HG03103 (cell line): ENCODE results near the gene ARHGAP6.

Experiments used
- ATAC-seq: cut with Tn5 transposase; IDR thresholded peaks from one replicate; pipeline ENCODE4 v1.9.1; 2021; ENCODE audit warnings: low read depth; ENCODE audit not compliant: unreplicated experiment

ARHGAP6 gene, protein sequence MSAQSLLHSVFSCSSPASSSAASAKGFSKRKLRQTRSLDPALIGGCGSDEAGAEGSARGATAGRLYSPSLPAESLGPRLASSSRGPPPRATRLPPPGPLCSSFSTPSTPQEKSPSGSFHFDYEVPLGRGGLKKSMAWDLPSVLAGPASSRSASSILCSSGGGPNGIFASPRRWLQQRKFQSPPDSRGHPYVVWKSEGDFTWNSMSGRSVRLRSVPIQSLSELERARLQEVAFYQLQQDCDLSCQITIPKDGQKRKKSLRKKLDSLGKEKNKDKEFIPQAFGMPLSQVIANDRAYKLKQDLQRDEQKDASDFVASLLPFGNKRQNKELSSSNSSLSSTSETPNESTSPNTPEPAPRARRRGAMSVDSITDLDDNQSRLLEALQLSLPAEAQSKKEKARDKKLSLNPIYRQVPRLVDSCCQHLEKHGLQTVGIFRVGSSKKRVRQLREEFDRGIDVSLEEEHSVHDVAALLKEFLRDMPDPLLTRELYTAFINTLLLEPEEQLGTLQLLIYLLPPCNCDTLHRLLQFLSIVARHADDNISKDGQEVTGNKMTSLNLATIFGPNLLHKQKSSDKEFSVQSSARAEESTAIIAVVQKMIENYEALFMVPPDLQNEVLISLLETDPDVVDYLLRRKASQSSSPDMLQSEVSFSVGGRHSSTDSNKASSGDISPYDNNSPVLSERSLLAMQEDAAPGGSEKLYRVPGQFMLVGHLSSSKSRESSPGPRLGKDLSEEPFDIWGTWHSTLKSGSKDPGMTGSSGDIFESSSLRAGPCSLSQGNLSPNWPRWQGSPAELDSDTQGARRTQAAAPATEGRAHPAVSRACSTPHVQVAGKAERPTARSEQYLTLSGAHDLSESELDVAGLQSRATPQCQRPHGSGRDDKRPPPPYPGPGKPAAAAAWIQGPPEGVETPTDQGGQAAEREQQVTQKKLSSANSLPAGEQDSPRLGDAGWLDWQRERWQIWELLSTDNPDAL (N-terminal part only)

DNA sequence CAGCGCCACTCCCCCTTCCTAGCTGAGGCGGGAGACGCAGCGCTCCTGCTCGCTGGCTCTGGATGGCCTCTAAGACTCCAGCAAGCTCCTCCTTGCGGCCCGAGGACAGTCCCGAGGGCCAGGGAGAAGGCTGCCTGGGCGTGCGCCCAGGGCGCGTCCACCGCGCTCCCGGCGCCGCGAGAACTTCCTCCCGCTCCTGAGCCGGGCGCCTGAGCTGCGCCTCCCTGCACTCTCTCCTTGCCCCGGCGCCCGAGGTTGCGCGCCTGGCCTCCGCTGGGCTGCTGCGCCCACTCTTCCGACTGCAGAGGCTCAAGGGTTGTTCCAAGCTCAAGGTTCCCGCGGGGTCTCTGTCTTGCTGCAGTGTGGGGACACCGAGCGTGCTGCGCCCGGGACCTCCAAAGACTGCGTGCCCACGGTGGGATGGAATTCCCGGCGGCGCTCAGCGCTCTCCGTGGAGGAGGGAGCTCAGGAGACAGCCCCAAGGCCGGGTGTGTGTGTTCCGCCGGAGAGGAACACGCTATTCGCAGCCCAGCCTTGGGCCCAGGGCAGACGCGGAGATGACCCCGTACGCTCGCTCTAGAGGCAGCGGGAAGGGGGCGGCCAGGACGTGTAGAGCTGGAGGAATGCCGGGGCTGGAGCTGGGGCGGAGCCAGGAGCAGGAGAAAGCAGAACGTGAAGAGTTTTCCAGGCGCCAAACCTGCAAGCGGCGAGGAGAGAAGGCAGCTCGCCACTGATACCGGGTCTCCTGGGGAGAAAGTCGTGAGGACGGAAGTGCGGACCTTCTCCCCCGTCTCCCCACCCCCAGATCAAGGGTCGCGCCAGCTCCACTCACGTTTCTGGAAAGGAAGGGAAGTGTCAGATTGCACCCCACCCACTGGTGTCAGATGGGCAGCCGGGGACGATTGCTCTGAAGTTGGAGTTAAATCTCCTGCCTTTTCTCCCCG is at the start of gene ARHGAP6:
ARHGAP6 (minus strand) TSS at position 753 of the 944 bp plus-strand sequence. CDS start 1,092 bp downstream, outside the sequence.
- no peak for ATAC-seq

DNA sequence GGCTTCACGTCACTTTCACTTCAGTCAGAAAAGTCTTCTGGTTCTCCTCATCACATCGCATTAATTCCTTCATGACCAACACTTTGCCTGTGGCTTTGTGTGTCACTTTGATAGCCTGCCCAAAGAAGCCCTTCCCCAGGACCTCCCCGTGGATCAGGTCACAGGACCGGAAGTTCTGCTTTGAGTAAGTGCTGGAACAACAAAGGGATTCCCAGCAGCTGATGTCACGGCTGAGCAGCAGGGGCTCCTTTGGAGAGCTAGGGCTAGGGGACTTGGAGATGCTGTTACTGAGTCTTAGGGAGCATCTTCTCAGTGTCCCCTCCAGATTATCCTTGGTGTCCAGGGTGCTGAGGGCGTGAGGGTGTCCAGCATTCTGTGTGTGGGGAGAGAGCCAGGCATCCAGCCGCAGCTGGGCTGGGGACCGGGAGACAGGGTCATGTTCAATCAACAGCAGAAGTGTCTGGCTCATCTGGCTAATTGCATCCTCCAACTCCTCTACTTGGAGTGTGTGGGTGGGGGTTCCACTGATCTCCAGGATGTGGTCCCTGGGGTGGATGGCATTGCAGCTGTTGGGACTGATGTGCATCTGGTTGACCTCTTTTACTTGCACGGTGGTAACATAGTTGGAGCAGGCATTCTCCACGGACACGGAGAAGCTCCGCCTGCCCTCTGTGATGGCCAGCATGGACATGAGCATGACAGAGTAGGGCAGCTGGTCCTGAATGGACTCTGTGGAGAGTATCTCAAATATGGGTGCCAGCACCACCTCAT is 39.2 kb upstream of the ARHGAP6 start:
- ATAC-seq, result no peak

DNA sequence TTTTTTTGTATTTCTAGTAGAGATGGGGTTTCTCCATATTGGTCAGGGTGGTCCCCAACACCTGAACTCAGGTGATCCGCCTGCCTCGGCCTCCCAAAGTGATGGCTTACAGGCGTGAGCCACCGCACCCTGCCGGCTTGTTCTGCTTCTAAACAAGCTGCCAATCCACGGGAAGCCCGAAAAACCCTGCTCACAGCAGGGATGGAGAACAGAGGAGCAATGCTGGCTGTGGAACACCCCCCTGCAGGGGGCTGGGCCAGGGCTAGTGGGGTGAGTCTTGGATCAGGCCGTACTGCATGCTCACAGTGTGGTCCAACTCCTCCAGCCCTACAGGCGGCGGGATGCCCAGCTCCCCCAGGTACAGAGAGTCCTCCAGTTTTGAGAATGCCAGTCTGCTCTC is 38.1 kb upstream of the ARHGAP6 start:
- ATAC-seq, result no peak

DNA sequence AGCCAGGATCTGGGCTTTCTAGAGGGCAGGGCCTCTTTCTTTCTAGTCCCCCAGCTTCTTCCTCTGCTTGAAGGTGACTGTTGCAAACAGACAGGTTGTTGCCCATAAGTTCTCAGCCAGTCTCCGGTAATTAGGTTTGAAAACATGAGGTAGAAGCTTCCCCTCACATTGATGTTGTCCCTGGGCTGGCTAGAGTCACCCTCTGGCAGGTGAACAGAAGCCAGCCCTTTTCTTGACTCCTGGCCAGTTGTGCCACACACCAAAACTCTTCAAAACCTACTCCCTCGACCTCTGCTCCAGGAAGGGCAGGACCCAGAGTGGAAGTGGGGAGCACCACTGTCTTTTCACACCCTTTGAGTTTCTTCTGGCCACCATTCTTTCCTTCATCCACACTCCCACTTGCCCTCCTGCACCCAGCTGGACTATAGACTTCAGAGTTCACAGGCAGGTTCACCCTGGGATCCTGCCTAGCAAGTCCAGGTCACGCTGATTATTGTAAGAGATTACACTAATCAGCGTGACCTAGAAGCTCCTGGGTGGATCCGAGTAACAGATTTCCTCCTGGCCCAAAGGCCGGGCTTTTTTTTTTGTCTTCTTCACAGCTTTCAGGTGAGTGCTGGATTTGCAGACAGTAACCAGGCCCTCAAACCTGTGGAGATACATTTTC is 37.4 kb upstream of the ARHGAP6 start:
- no peak for ATAC-seq

DNA sequence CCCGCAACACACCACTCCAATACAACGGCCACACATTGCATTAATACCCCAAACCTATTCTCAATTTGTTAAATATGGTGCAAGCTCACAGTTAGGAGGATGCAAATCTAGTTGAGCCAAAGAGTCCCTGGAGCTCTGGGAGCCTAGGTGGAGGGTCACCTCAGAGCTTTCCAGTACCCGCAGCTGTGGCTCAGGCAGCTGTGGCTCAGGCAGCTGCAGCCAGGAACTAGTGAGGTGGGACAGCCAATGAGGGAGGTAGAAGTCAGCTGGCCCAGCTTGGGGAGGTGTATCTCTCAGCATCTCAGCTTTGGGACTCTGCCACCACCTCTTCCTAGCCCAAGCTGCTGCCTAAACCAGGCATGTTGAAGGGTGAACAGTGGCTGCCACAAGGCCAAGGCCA is 36.7 kb upstream of the ARHGAP6 start:
- no peak for ATAC-seq

DNA sequence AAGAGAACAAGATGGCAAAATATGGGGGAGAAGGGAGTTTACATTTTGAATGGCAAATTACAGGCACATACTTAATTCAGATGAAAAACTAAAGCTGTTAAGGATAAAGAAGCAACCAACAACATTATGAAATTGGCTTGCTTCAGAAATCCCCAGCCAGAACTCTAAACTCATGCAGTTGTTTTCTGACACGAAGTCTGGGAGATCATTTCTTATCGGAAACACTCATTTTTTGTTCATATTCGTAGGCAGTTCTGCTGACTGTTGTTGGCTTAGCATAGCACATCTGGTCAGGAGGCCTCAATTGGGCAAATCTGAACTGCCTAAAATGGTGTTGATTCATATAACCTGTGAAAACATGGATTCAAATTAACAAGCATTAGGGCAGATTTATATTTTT is 33.0 kb upstream of the ARHGAP6 start:
- ATAC-seq, result no peak

DNA sequence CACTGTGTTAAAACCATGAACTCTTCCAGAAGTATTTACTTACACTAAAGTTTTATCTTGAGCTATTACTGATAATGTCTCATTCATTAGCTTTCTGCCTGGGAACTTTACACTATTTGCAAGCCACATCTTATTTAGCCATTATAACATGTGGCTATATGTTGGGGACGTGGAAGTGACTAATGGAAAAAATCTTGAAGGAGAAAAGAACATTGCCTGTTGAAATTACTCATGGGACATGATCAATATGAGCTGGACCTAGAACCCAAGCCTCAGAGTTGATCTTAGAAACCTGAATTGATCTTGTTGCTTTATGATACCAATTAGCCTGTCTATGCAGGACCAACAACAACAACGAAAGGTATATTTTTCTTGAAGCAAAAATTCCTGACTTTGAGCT is 22.5 kb upstream of the ARHGAP6 start:
- no peak for ATAC-seq

DNA sequence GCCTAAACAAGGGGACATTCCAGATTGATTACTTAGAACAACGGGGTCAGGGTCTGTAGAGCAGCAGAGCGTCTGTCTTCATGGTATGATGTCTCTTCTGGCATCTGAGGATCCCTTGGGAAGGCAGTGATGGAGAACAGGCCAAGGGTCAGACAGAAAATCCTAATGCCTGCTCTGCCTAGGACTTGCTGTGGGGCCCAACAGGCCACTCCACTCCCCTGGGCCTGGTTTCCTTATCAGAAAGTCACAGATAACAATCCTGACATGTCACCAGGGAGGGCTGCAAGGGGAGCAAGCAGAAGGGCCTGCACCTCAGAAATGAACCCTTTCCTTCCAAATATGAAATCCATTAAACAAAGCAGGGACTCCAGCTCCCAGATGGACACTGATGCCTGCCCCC is 21.4 kb upstream of the ARHGAP6 start:
- ATAC-seq, result no peak

DNA sequence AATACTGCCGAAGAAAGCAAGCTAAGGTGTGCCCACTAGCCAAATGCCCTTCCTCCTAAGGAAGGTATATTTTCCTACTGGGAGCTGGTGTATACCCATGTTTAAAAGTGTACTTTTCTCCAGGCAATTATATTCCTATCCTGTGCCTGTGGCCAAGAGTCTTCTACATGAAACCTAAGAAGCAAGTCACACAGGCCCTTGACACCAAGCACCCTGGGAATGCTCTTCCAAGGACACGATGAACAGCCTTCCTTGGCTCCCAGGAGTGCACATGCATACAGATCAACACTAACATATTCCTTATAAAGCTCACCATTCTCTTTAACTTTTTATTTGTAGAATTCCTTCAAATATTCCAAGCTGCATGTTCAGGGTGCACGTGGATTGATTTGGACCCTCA is 17.3 kb upstream of the ARHGAP6 start:
- no peak for ATAC-seq

DNA sequence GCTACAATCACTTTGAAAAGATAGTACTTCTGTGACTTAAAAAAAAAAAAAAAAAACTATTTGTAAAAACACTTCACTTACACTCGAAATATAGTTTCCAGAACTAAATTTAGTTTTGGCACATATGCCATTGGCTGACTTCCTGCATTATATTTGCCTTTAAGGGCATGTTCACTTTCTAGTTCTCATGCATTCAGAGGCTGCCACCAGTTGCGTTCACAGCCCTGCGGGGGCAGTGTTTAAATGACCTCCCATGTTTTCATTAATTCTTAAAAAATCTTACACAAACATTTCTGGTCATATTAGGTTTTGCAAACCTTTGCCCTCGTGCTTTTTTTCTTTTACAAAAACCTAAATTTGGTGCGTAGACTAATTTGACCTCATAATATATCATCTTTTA is 12.4 kb upstream of the ARHGAP6 start:
- peak; percentile 58 for ATAC-seq

DNA sequence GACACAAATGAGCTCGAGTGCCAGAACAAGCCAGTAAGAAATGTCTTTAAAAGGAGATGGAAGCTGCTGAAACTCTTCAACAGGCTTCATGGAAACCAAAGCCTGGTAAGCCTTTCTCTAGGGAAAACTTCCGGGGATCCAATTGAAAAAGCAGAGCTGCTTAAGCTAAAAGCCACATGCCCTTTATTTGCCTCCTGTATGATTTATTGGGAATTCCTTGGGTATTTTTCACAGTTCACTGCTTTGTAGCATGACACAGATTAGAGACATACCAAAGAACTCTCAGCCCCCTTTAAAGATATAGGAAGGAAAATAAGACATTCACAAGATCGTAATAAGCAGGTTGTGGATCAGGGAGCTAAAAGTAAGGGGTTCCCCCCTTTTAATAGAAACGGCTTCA is 6.5 kb upstream of the ARHGAP6 start:
- ATAC-seq, result no peak

DNA sequence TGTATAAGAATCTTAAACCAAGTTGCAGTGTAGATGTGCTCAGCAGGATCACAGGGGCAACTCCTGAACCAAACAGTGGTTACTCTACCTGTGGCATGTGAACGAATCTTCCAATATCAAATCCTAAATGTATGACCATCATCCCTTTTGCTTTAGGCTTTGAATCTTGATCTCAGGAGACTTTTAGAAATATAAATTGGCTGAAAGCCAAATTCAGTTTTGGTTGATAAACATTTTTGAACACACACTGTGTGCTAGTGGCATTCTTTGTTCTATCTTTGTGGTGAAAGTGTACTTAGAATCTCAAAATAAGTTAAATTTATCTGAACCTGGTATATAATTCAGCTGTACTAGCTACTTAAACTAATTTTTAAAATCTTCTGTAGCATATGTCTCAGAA is 4.6 kb upstream of the ARHGAP6 start:
- ATAC-seq, result no peak

DNA sequence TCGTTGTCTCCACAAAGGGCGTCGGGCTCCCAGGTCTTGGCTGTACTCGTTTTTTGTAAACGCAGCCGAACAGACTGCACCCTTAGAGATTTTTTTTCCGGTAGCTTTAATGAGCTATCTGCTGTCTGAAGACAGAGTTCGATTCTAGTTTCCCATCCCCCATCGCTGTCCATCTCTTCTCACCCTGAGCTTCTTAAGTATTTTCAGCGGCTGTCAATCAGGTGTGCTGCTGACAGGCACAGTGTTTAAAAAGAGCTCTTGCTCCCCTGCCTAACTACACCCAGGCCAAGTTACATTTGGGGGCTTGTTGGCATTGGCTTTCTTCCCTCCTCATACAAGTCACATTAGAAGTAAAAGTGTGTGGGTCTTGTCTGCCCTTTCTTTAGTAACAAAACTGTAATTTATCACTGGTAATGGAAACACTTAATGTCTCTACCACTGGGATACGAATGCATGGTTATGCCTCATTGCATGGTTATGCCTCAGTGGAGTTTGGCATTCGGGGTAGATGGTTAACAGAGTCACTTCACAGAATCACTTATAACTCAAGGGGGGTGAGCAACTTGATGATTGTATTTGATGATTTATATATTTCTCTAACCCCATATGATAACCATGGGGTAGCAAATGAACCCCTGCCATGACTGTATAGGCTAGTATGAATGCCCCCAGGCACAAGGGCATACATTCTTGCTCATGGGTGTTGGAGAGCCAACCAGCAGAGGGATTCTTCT is 1.4 kb upstream of the ARHGAP6 start:
- ATAC-seq, result no peak

DNA sequence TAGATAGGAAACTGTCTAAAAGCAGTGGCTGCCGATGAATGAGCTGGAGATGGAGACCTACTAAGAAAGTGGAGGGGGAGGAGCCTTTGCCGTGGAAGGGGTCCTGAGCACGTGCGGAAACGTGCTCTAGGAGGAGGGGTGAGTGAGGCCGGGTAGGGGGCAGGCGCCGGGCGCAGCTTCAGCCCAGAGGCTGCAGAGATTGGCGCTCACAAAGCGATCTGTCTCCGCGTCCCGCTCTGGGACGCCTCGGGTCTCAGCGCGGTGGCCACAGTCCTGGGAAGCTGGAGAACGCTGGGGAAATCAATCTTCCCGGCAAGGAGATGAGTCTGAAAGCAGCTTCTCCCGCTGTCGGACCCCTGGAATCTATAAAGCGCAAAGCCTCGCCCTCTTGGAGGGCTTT is 444 bp upstream of the ARHGAP6 start:
- no peak for ATAC-seq

DNA sequence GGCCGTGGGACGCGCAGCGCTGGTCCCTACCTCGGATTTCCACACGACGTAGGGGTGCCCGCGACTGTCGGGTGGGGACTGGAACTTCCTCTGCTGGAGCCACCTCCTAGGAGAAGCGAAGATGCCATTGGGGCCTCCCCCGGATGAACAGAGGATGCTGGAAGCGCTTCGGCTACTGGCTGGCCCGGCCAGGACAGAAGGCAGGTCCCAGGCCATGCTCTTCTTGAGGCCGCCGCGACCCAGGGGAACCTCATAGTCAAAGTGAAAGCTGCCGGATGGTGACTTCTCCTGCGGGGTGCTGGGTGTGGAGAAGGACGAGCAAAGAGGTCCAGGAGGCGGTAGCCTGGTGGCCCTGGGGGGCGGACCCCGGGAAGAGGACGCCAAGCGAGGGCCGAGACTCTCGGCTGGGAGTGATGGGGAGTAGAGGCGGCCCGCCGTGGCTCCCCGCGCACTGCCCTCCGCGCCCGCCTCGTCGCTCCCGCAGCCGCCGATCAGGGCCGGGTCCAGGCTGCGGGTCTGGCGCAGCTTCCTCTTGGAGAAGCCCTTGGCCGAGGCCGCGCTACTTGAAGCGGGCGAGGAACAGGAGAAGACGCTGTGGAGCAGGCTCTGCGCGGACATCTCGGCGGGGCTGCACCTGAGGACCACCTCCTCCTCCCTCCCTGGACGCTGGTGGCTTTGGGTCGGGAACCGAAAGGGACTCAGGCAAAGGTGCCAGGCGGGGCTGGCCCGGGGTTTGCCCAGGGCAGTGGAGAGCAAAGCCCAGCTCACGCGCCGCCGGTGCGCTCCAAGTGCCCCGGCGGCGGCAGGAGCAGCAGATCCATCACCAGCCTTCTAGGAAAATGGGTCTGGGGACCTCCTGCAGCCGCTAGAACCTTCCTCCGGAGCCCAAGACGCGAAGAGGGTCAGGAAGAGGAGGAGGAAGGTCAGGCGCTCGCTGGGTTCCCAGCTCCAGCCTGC is 1.2 kb downstream of the ARHGAP6 start:
- no peak for ATAC-seq

DNA sequence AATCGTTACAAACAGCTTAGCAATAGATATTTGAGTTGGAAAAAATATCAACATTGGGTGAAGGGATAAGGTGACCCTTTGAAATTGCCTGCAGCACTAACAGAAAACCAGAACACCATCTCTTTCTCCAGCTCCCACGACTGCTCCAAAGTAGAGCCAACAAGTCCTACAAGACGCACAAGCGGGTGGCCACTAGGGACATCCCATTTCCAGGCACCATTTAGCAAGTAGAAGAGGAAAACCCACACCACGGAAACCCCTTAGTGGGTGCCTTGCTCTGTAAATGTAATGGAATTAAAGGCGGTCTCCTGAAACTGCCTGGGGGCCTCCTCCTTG is 1.9 kb downstream of the ARHGAP6 start:
- ATAC-seq, result no peak

DNA sequence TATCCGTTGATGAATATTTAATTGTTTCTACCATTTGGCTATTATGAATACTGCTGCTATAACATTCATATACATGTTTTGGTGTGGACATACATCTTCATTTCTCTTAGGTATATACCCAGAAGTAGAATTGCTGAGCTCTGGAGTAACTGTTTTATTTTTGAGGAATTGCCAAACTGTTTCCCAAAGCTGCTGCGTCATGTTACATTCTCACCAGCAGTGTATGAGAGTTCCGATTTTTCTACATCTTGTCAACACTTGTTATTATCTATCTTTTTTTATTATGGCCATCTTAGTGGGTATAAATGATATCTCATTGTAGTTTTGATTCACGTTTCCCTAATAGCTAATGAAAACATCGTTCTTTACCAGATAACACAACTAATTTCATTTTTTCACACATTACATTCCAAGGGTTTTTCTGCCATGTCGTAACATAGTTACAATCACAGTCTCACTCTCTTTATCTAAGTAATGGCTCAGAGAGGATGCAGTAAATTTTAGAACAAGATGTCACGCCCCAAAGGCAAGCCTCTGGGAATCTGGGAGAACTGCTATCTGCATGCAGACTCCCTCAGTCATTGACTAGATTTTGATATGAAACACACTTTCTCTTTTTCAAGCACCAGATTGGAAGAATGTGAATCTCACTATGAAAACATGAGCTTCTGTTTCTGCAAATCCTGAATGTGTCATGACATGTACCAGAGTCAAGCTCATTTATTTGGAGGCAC is 10.3 kb downstream of the ARHGAP6 start:
- ATAC-seq, result no peak
